Muscle of leg (tissue), 11 donors: ENCODE results near the gene GKN2. TPM values are rescaled to one million over a fixed set of nuclear protein-coding genes. Genes with fewer than 3 reads are reported as not detected.
"Not testable (repeated sequence)": the region's sequence is repeated elsewhere in the genome, so short reads cannot be mapped to it uniquely, and the experiment has no call there.

ENCODE experiments used
- DNase-seq: peaks from one replicate; pipeline ENCODE4 v3.0.0; 2013
- H3K27ac ChIP-seq: one replicate; pipeline ENCODE4 v1.5.1; 2013; ENCODE audit warnings: mild to moderate bottlenecking, low read length, control low read depth
- H3K27me3 ChIP-seq: one replicate; pipeline ENCODE4 v1.6.1; 2013; ENCODE audit warnings: low read length; ENCODE audit not compliant: control insufficient read depth, insufficient read depth
- H3K36me3 ChIP-seq: one replicate; pipeline ENCODE4 v1.6.1; 2013; ENCODE audit warnings: low read length; ENCODE audit not compliant: control insufficient read depth, insufficient read depth
- H3K4me1 ChIP-seq: one replicate; pipeline ENCODE4 v1.6.1; 2013; ENCODE audit warnings: low read length; ENCODE audit not compliant: control insufficient read depth, insufficient read depth
- H3K4me3 ChIP-seq: one replicate; pipeline ENCODE4 v1.5.1; 2013; ENCODE audit warnings: low read length, control low read depth
- H3K9me3 ChIP-seq: replicated peaks from 2 replicates; pipeline ENCODE4 v1.6.1; 2013; ENCODE audit warnings: low read depth, low read length; ENCODE audit not compliant: control insufficient read depth
- WGBS: methylation state at CpG from one replicate; pipeline ENCODE4 v1.1.5; 2013; ENCODE audit warnings: missing lambda C conversion rate; ENCODE audit not compliant: insufficient coverage; 5-methylcytosine and 5-hydroxymethylcytosine counted together
- polyA plus RNA-seq, 8 donors: library from polyadenylated mRNA; unstranded; fragments of 120-200 nt; gene quantifications; one replicate each; pipeline versions ENCODE4 v1.2.1 to v1.2.3, GENCODE V29; 2013; ENCODE audit warnings: inconsistent platforms in 1 of 8, low replicate concordance in 1 of 8; ENCODE audit not compliant: insufficient read length in 8 of 8, insufficient read depth in 1 of 8
- total RNA-seq: library from RNA; stranded (reverse); fragments of 120-200 nt; gene quantifications from one replicate; pipeline ENCODE4 v1.2.4, GENCODE V29; 2013

The GKN2 gene
- total and polyA plus RNA-seq, 9 donors = 0.36 TPM; not detected in 8

- peaks cover 8% of the 10 kb centered on the region for H3K9me3 ChIP-seq
- no peaks in the 10 kb centered on the region for H3K36me3 ChIP-seq
- no CpG with 5 or more reads among the region's 1 CpG for WGBS
- DNase-seq = no peak
- H3K27me3 ChIP-seq = peaks cover 3% of the 10 kb centered on the region
- H3K4me3 ChIP-seq = no peak overlapping the region
- H3K27ac ChIP-seq = no peak overlapping the region
- no peaks in the 10 kb centered on the region for H3K4me1 ChIP-seq
Measured at GRCh38 chr2:68901561-68901960, 51.1 kb downstream of the GKN2 start.

DNA sequence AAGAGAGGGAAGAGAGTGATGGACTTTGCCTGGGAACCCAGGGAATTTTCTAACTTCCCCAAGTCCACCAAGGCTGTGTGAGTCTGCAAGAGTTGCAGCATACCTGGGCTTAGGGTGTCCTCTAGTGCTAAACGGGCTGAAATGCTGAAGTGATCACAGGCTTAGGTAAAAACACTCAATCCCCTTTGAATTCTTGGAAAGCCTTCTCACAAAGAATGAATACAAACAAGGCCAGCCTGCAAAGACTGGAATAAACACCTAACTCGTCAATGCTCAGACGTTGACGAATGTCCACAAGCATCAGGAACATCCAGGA, 51.5 kb downstream of the GKN2 start:
- Histone ChIP-seq H3K36me3 (no peaks in the 10 kb centered on the region), H3K27me3 (peaks cover 3% of the 10 kb centered on the region), H3K4me3 (no peak overlapping the region), H3K27ac (no peak overlapping the region), H3K4me1 (no peaks in the 10 kb centered on the region), H3K9me3 (peaks cover 8% of the 10 kb centered on the region)
- DNase-seq = no peak
- 75% methylated on average over 2 of the region's 4 CpGs for WGBS

- Histone ChIP-seq H3K27me3 (peaks cover 3% of the 10 kb centered on the region), H3K36me3 (no peaks in the 10 kb centered on the region), H3K27ac (no peak overlapping the region), H3K9me3 (peaks cover 8% of the 10 kb centered on the region), H3K4me1 (no peaks in the 10 kb centered on the region), H3K4me3 (no peak overlapping the region)
- DNase-seq = no peak
- WGBS = no CpG with 5 or more reads among the region's 5 CpGs
Measured at GRCh38 chr2:68900496-68901198, 52.0 kb downstream of the GKN2 start.

DNA sequence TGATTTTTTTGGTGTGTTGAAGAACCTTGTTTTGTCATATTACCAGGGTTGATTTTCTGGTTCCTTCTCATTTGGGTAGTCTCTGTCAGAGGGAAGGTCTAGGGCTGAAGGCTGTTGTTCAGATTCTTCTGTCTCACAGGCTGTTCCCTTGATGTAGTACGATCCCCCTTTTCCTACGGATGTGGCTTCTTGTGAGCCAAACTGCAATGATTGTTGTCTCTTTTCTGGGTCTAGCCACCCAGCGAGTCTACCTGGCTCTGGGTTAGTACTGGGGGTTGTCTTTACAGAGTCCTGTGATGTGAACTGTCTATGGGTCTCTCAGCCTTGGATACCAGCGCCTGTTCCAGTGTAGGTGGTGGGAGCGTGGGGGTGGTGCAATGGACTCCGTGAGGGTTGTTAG, 56.7 kb downstream of the GKN2 start:
- DNase-seq, H3K9me3 ChIP-seq, H3K27ac ChIP-seq, H3K4me3 ChIP-seq, H3K27me3 ChIP-seq, H3K36me3 ChIP-seq, H3K4me1 ChIP-seq: not testable (repeated sequence)
- 90% methylated on average over 3 of the region's 6 CpGs for WGBS

Other genes starting within 250 kb of the GKN2 start
- gene ARHGAP25, start 218.1 kb downstream of the GKN2 start, total RNA-seq = 3.1 TPM
- 1 to 10 TPM; 2.6 to 4.2 (median 3.2) TPM for gene ARHGAP25, start 218.1 kb downstream of the GKN2 start, polyA plus RNA-seq
- gene BMP10, start 81.5 kb downstream of the GKN2 start, total RNA-seq = not detected
- gene BMP10, start 81.5 kb downstream of the GKN2 start, polyA plus RNA-seq = not detected
- gene GKN1, start 21.7 kb upstream of the GKN2 start, total RNA-seq = 0.09 TPM
- gene GKN1, start 21.7 kb upstream of the GKN2 start, polyA plus RNA-seq = under 1 TPM in 6 of 8 donors, not detected in 2; 0.15 to 0.27 (median 0.17) TPM
- 86.0 TPM for gene ANTXR1, start 60.3 kb upstream of the GKN2 start, total RNA-seq
- gene ANTXR1, start 60.3 kb upstream of the GKN2 start, polyA plus RNA-seq = 100 to 1,000 TPM in 6 of 8 donors, 10 to 100 TPM in 2; 84.4 to 187 (median 138) TPM